Liver (tissue), 9 donors: ENCODE results near the gene GPR146. TPM values are rescaled to one million over a fixed set of nuclear protein-coding genes. Genes with fewer than 3 reads are reported as not detected.

Source experiments
- DNase-seq: peaks from one replicate; pipeline ENCODE4 v3.0.0-alpha.2; 2017; ENCODE audit warnings: low spot score
- H3K27ac ChIP-seq, 2 donors: one replicate each; pipeline ENCODE4 v1.7.0; 2013; ENCODE audit warnings: inconsistent platforms in 2 of 2, low read length in 2 of 2, control low read depth in 1 of 2, low read depth in 1 of 2, mild to moderate bottlenecking in 1 of 2
- H3K27me3 ChIP-seq, 4 donors: one replicate each; pipeline versions ENCODE4 v1.6.1 to v1.7.0; 2013; ENCODE audit warnings: low read length in 3 of 4, inconsistent platforms in 1 of 4, mild to moderate bottlenecking in 1 of 4, moderate library complexity in 1 of 4; ENCODE audit not compliant: control insufficient read depth in 4 of 4, insufficient read depth in 4 of 4
- H3K36me3 ChIP-seq, 4 donors: one replicate each; pipeline versions ENCODE4 v1.6.1 to v1.7.0; 2013; ENCODE audit warnings: low read length in 3 of 4, mild to moderate bottlenecking in 3 of 4, low read depth in 1 of 4, moderate library complexity in 1 of 4; ENCODE audit not compliant: control insufficient read depth in 4 of 4, insufficient read depth in 3 of 4
- H3K4me1 ChIP-seq, 4 donors: one replicate each; pipeline versions ENCODE4 v1.6.1 to v1.7.0; 2013; ENCODE audit warnings: low read length in 3 of 4, mild to moderate bottlenecking in 3 of 4, moderate library complexity in 1 of 4; ENCODE audit not compliant: control insufficient read depth in 4 of 4, insufficient read depth in 4 of 4
- H3K4me3 ChIP-seq, 3 donors: one replicate each; pipeline versions ENCODE4 v1.6.1 to v1.7.0; 2013; ENCODE audit warnings: low read length in 3 of 3, control low read depth in 1 of 3, low read depth in 1 of 3, mild to moderate bottlenecking in 1 of 3
- H3K9ac ChIP-seq, 2 donors: one replicate each; pipeline ENCODE4 v1.7.0; 2013; ENCODE audit warnings: low read length in 2 of 2, mild to moderate bottlenecking in 2 of 2, moderate library complexity in 2 of 2, control low read depth in 1 of 2, low read depth in 1 of 2
- H3K9me3 ChIP-seq, 4 donors: one replicate each; pipeline versions ENCODE4 v1.6.1 to v1.7.0; 2013; ENCODE audit warnings: low read length in 3 of 4; ENCODE audit not compliant: control insufficient read depth in 4 of 4
- ATF3 ChIP-seq: IDR thresholded peaks from 2 replicates; pipeline ENCODE4 v1.6.1; 2016; ENCODE audit warnings: antibody characterized with exemption
- CTCF ChIP-seq: fragments of 150-350 bp; IDR thresholded peaks from 2 replicates; pipeline ENCODE4 v1.5.1; 2017; ENCODE audit warnings: improper control_type of control experiment, low read depth, low read length; ENCODE audit not compliant: missing input control
- FOXA1 ChIP-seq: IDR thresholded peaks from 2 replicates; pipeline ENCODE4 v1.6.1; 2016; ENCODE audit warnings: antibody characterized with exemption
- FOXA2 ChIP-seq: IDR thresholded peaks from 2 replicates; pipeline ENCODE4 v1.6.1; 2016; ENCODE audit warnings: antibody characterized with exemption
- GABPA ChIP-seq, 2 donors: IDR thresholded peaks in 1 of 2; conservative IDR thresholded peaks in 1 of 2; 2 replicates each; pipeline ENCODE4 v1.6.1; 2016; ENCODE audit warnings: antibody characterized with exemption in 2 of 2, mild to moderate bottlenecking in 1 of 2, moderate library complexity in 1 of 2
- HNF4A ChIP-seq, 2 donors: conservative IDR thresholded peaks; 2 replicates each; pipeline ENCODE4 v1.6.1; 2016; ENCODE audit warnings: antibody characterized with exemption in 2 of 2, mild to moderate bottlenecking in 2 of 2
- JUND ChIP-seq, 2 donors: IDR thresholded peaks; 2 replicates each; pipeline ENCODE4 v1.6.1; 2016; ENCODE audit warnings: antibody characterized with exemption in 2 of 2
- MAX ChIP-seq: IDR thresholded peaks from 2 replicates; pipeline ENCODE4 v1.6.1; 2016; ENCODE audit warnings: antibody characterized with exemption
- NR2F2 ChIP-seq: IDR thresholded peaks from 2 replicates; pipeline ENCODE4 v1.6.1; 2016; ENCODE audit warnings: antibody characterized with exemption
- RAD21 ChIP-seq, 2 donors: IDR thresholded peaks; 2 replicates each; pipeline ENCODE4 v1.6.1; 2016; ENCODE audit warnings: antibody characterized with exemption in 2 of 2, mild to moderate bottlenecking in 2 of 2
- REST ChIP-seq: IDR thresholded peaks from 2 replicates; pipeline ENCODE4 v1.6.1; 2016; ENCODE audit warnings: antibody characterized with exemption, mild to moderate bottlenecking
- SP1 ChIP-seq: IDR thresholded peaks from 2 replicates; pipeline ENCODE4 v1.6.1; 2018; ENCODE audit warnings: antibody characterized with exemption, mild to moderate bottlenecking
- YY1 ChIP-seq: IDR thresholded peaks from 2 replicates; pipeline ENCODE4 v1.6.1; 2016; ENCODE audit warnings: antibody characterized with exemption, mild to moderate bottlenecking
- WGBS: extraction: QIAGEN DNeasy Blood & Tissue Kit; methylation state at CpG from one replicate; pipeline ENCODE4 v1.1.7; 2013; 5-methylcytosine and 5-hydroxymethylcytosine counted together
- polyA plus RNA-seq, 2 donors: library from polyadenylated mRNA; stranded (reverse) in 1 of 2; unstranded in 1 of 2; fragments of 200-250 nt in 1 of 2; fragments of >200 nt in 1 of 2; fragmentation: Nextera tagmentation in 1 of 2; extraction: Ambion mirVana in 1 of 2; gene quantifications; one replicate each; pipeline versions ENCODE4 v1.2.1 to v1.2.3, GENCODE V29; 2013 to 2015
- total RNA-seq, 2 donors: library from RNA; depleted of rRNA; stranded (reverse); fragments of >200 nt; gene quantifications; one replicate each; pipeline ENCODE4 v1.2.3, GENCODE V29; 2014
- donor health status: healthy.
- donor health status: healthy.
- donor health status: healthy.
- donor health status: healthy.
- donor health status: healthy.

Gene GPR146
- total and polyA plus RNA-seq, 4 donors, result 15.5 to 33.5 (median 26.7) TPM

- Histone ChIP-seq H3K27ac (no peak overlapping the region), H3K27me3 (no peaks in the 10 kb centered on the region), H3K9ac (no peak overlapping the region), H3K4me3 (no peak overlapping the region), H3K9me3 (no peaks in the 10 kb centered on the region), H3K4me1 (peaks cover 0 to under 1% (median under 1%) of the 10 kb centered on the region in 4 donors), H3K36me3 (no peaks in the 10 kb centered on the region)
- WGBS, result 89% methylated on average over 20 of the region's 20 CpGs
- DNase-seq, result no peak
- TF ChIP-seq RAD21 (IDR thresholded peaks at IDR 0.05), result no peak
- TF ChIP-seq FOXA2, result no peak
- no peak for TF ChIP-seq JUND (IDR thresholded peaks at IDR 0.05)
- no peak for TF ChIP-seq SP1
- no peak for TF ChIP-seq MAX
- no peak for TF ChIP-seq GABPA (IDR thresholded peaks at IDR 0.05 in 1 of 2, conservative IDR thresholded peaks at IDR 0.05 in 1 of 2)
- no peak for TF ChIP-seq CTCF
Observed at GRCh38 chr7:1081336-1081735, 37.0 kb downstream of the GPR146 start.

- WGBS, result 90% methylated on average over 31 of the region's 31 CpGs
- no peaks in the 10 kb centered on the region for H3K36me3 ChIP-seq
- no peaks in the 10 kb centered on the region for H3K9me3 ChIP-seq
- no peaks in the 10 kb centered on the region for H3K27me3 ChIP-seq
- TF ChIP-seq FOXA2, result no peak
- H3K4me3 ChIP-seq, result no peak overlapping the region
- peaks cover 0 to 6% (median 4%) of the 10 kb centered on the region in 4 donors for H3K4me1 ChIP-seq
- no peak overlapping the region for H3K27ac ChIP-seq
- no peak for DNase-seq
- H3K9ac ChIP-seq, result no peak overlapping the region
Observed at GRCh38 chr7:1081931-1082401, 37.6 kb downstream of the GPR146 start.

GRCh38 chr7:1083729-1084657 lies 39.6 kb downstream of the GPR146 start:
- no peak overlapping the region for H3K27ac ChIP-seq
- 88% methylated on average over 45 of the region's 45 CpGs for WGBS
- DNase-seq, result no peak

More at GRCh38 chr7:1083729-1084657, 39.6 kb downstream of the GPR146 start:
- H3K4me1 ChIP-seq, result peaks cover 2 to 26% (median 19%) of the 10 kb centered on the region in 4 donors
- no peak overlapping the region for H3K9ac ChIP-seq
- no peaks in the 10 kb centered on the region for H3K27me3 ChIP-seq
- H3K4me3 ChIP-seq, result no peak overlapping the region
- H3K9me3 ChIP-seq, result no peaks in the 10 kb centered on the region
- H3K36me3 ChIP-seq, result no peaks in the 10 kb centered on the region
- TF ChIP-seq HNF4A (conservative IDR thresholded peaks at IDR 0.05) (no peak), NR2F2 (no peak), JUND (IDR thresholded peaks at IDR 0.05) (no peak), FOXA2 (no peak), CTCF (no peak), MAX (no peak), FOXA1 (no peak), REST (no peak), YY1 (no peak), ATF3 (no peak)
